ENCODE data around the gene UQCRC2.

- TF ChIP-seq CTCF (IDR thresholded peaks at IDR 0.05): no peak
- TF ChIP-seq POLR2A (IDR thresholded peaks at IDR 0.05): no peak
These were observed 36.6 kb downstream of the UQCRC2 start for GRCh38 chr16:21989751-21990150.
